GM20431 (cell line): ENCODE measurements around the gene PGGHG.

ENCODE experiments used
- in situ Hi-C: fragments of 300-500 bp; cut with MseI, MboI; formaldehyde crosslinking; loops from one replicate; pipeline ENCODE4 v1.15.0; 2020; ENCODE audit warnings: low sequenced_read_pairs; ENCODE audit not compliant: unreplicated experiment

PGGHG gene

GRCh38 chr11:344836-345578 is 56.1 kb downstream of the PGGHG start:
- in situ Hi-C loops: no loop called here
